HG02678 (cell line): ENCODE data around the gene PCCA.
"Not testable (repeated sequence)": the region's sequence is repeated elsewhere in the genome, so short reads cannot be mapped to it uniquely, and the experiment has no call there.

ENCODE experiments used
- ATAC-seq: cut with Tn5 transposase; IDR thresholded peaks from one replicate; pipeline ENCODE4 v1.9.1; 2021; ENCODE audit warnings: mild to moderate bottlenecking, moderate library complexity; ENCODE audit not compliant: unreplicated experiment

PCCA gene

GRCh38 chr13:100234524-100235136, 145.7 kb downstream of the PCCA start:
- ATAC-seq = no peak

- ATAC-seq = no peak
Observed at GRCh38 chr13:100235311-100235901, 146.5 kb downstream of the PCCA start.

GRCh38 chr13:100240109-100240779, 151.4 kb downstream of the PCCA start:
- no peak for ATAC-seq

GRCh38 chr13:100244431-100244830, 155.5 kb downstream of the PCCA start:
- ATAC-seq = no peak

- ATAC-seq = no peak
Observed at GRCh38 chr13:100245104-100245503, 156.2 kb downstream of the PCCA start.

GRCh38 chr13:100247937-100248336, 159.0 kb downstream of the PCCA start:
- no peak for ATAC-seq

GRCh38 chr13:100254002-100254401, 165.1 kb downstream of the PCCA start:
- ATAC-seq = no peak

- ATAC-seq = no peak
Observed at GRCh38 chr13:100262404-100262803, 173.5 kb downstream of the PCCA start.

GRCh38 chr13:100266026-100266425, 177.1 kb downstream of the PCCA start:
- ATAC-seq = no peak

GRCh38 chr13:100269837-100270236, 180.9 kb downstream of the PCCA start:
- ATAC-seq = no peak

GRCh38 chr13:100273138-100273537, 184.2 kb downstream of the PCCA start:
- no peak for ATAC-seq

- no peak for ATAC-seq
Observed at GRCh38 chr13:100273552-100273951, 184.7 kb downstream of the PCCA start.

- no peak for ATAC-seq
Observed at GRCh38 chr13:100274942-100275506, 186.1 kb downstream of the PCCA start.

- no peak for ATAC-seq
Observed at GRCh38 chr13:100275746-100276145, 186.9 kb downstream of the PCCA start.

- no peak for ATAC-seq
Observed at GRCh38 chr13:100280681-100281080, 191.8 kb downstream of the PCCA start.

- not testable (repeated sequence) for ATAC-seq
Observed at GRCh38 chr13:100282306-100282705, 193.4 kb downstream of the PCCA start.

GRCh38 chr13:100290165-100290801, 201.4 kb downstream of the PCCA start:
- no peak for ATAC-seq

- ATAC-seq = no peak
Observed at GRCh38 chr13:100291624-100292023, 202.7 kb downstream of the PCCA start.

- no peak for ATAC-seq
Observed at GRCh38 chr13:100297413-100297812, 208.5 kb downstream of the PCCA start.

GRCh38 chr13:100298116-100298681, 209.3 kb downstream of the PCCA start:
- no peak for ATAC-seq

GRCh38 chr13:100298691-100299090, 209.8 kb downstream of the PCCA start:
- no peak for ATAC-seq
